Activated naive CD4-positive, alpha-beta T cell treated with anti-CD3 and anti-CD28 coated beads, Interleukin-2, amount 50 U/mL, for 24 hours (primary cell): ENCODE results near the gene PCDH9.

ENCODE experiments used
- H3K27ac Mint-ChIP-seq: one replicate; pipeline ENCODE4 v1.8.0; 2021; ENCODE audit warnings: mild to moderate bottlenecking, mixed read lengths
- H3K27me3 Mint-ChIP-seq: one replicate; pipeline ENCODE4 v1.8.0; 2021; ENCODE audit warnings: mixed read lengths
- H3K36me3 Mint-ChIP-seq: one replicate; pipeline ENCODE4 v1.8.0; 2021; ENCODE audit warnings: mixed read lengths
- H3K4me1 Mint-ChIP-seq: one replicate; pipeline ENCODE4 v1.8.0; 2021; ENCODE audit warnings: mixed read lengths
- H3K4me3 Mint-ChIP-seq: one replicate; pipeline ENCODE4 v1.8.0; 2021; ENCODE audit warnings: mild to moderate bottlenecking, mixed read lengths
- H3K9me3 Mint-ChIP-seq: one replicate; pipeline ENCODE4 v1.8.0; 2021; ENCODE audit warnings: mixed read lengths

PCDH9 gene

DNA sequence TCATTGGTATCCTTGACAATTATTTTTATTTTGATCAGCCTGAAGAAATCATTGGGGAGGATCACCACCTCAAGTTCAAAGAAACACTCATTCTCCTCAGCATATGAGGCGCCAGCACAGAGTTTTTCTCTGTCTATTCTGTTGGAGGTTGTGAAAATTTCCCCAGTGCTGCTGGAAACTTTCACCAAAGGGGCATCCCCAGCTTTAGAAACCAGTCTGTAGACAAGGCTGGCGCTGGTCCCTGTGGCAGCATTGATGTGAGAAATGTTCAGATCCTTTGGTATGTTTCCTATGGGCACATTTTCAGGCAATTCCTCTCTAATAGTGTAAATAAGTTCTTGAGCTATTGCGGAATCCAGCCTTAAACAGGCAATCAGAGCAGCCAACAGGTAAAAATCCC lies 2.1 kb downstream of the PCDH9 start:
- peaks cover 18% of the 10 kb centered on the region for H3K27me3 Mint-ChIP-seq
- H3K4me3 Mint-ChIP-seq: no peak overlapping the region
- no peak overlapping the region for H3K27ac Mint-ChIP-seq

DNA sequence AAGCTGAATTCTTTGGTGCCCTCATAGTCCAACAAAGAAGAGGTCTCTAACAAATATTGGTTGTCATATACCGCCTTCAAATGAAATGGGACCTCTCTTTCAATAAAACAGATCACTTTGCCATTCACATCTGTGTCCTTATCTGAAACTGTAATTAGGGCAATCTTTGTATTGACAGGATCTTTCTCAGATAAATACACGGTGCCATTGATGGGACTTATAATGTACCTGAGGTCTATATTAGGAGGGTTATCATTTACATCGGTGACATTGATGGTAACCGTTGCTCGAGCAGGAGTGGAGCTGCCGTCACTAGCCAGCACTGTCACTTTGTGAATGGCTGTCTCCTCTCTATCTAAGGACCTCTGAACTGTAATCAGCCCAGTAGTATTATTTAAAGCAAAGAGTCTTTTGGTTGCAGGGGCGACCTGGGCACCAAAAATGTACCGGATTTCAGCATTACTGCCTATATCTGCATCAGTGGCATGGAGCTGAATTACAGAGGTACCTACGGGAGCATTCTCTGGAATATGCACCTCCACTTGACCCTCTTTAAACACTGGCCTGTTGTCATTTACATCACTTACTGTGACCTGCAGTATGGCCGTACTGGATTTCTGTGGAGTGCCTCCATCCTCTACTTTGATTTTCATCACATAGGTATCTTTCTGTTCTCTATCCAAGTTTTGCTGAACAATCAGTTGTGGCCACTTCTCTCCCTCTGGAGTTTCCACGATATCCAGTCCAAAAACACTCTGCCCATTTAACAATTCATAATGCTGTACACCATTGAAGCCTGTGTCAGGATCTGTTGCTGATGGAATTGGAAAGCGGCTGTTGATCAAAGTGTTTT lies 2.8 kb downstream of the PCDH9 start:
- Mint-ChIP-seq H3K4me1 (peaks cover 17% of the 10 kb centered on the region), H3K4me3 (no peak overlapping the region), H3K27me3 (peaks cover 16% of the 10 kb centered on the region), H3K9me3 (no peaks in the 10 kb centered on the region), H3K36me3 (no peaks in the 10 kb centered on the region), H3K27ac (no peak overlapping the region)

More for the DNA sequence above, 2.1 kb downstream of the PCDH9 start:
- Mint-ChIP-seq H3K36me3 (no peaks in the 10 kb centered on the region), H3K9me3 (no peaks in the 10 kb centered on the region), H3K4me1 (peaks cover 14% of the 10 kb centered on the region)

DNA sequence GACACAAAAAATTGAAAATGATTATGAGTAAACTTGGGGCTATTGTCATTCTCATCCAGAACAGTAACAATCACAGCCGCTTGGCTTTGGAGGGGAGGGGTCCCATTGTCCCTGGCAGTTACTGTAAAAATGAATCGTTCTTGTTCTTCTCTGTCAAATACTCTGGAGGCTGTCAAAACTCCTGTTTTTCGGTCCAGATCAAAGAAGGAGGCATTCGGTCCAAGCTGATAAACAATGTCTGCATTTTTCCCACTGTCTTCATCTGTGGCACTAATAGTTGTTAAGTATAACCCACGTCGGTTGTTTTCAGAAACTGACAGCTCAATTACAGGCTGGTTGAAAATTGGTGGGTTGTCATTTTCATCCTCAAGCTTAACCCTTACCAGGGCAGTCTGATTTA lies 3.4 kb downstream of the PCDH9 start:
- Mint-ChIP-seq H3K9me3 (no peaks in the 10 kb centered on the region), H3K27me3 (peaks cover 16% of the 10 kb centered on the region), H3K4me1 (peaks cover 17% of the 10 kb centered on the region), H3K27ac (no peak overlapping the region), H3K36me3 (no peaks in the 10 kb centered on the region), H3K4me3 (no peak overlapping the region)

DNA sequence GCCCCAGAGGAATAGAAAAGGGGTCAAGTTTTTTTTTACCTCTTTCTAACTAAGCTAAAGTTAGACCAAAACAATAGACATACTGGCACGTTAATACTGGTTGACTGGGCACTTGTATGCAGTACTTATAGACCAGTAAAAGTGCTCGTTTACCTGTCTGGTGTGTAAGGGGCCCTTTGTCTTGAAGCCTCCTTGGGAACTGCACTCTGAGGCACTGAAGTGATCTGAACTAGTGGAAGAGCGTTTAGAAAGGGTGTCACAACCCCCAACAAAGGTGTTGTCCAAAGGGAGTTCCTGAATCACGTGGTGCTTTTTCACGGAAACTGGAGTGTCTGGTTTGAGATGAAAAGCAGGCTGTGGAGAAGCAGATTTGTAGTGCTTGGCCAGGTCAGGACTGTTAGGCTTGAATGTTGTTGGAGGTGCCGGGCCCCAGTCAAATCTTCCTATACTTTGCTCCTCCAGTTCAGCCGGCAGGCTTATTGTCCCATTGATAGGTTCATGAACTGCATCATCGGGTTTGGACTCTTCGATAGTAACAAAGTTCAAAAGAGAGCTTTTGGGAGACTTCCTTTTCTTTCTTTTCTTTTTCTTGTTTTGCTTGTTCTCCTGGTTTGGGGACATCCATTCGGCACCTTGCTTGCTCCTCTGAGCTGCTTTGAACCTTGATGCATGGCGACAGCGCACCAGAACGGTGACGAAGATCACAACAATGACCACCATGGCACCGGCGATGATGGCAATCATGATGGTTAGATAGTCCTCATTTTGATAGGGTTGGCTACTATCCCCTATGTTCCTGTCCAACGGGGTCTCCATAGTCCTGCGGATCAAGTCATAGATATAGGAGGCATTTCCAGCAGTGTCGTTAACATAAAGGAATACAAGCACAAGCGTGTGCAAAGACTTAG lies 4.6 kb downstream of the PCDH9 start:
- Mint-ChIP-seq H3K27me3 (peaks cover 11% of the 10 kb centered on the region), H3K27ac (no peak overlapping the region), H3K4me1 (peaks cover 11% of the 10 kb centered on the region), H3K9me3 (no peaks in the 10 kb centered on the region), H3K36me3 (no peaks in the 10 kb centered on the region), H3K4me3 (no peak overlapping the region)

DNA sequence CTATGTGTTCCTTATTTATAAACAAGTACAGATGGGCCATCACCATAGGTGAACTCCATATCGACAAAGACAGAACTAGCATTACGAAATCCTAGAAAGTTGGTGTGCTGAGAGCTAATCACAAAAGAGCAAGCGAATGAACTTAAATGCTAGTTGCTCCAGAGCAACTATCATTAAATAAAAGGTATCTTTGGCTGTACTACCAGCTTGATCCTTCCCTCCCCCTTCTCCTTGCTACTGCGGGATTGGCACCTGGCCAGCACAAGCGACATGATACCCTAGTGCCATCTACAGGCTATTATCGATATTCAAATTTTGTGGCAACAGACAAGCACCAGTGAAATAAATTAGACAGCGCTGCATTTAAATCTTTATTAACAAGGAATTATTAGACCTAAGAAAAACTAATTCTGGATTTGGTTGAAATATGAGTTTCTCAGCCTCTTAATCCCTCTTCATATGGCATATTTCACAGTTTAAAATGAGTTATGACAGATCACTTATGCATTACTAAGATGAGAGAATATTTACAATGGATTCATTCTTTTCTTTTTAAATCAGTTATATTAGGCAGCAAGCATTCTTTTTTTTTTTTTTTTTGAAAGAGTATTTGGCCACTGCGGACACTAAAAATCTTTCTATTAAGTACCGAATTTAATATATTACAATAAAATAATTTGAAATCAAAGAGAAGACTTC lies 5.8 kb downstream of the PCDH9 start:
- Mint-ChIP-seq H3K27ac (no peak overlapping the region), H3K4me3 (no peak overlapping the region), H3K36me3 (no peaks in the 10 kb centered on the region)

DNA sequence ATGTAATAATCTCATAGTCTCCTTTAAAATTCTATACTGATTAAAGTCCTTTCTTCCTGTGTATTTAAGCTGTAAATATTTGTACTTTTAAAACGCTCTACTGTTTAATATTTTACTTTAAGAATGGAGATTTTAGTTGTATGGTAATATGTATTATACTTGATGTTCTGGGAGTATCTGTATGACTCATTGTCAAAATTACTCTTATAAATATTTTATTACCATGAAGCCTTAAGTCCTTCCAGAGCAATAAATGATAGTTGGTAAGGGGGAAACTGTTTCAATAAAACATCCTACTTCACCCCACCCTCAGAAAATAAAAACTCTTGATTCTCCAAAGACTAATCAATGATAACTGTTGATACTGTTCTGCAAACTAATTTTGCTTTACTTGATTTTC lies 6.4 kb downstream of the PCDH9 start:
- Mint-ChIP-seq H3K27me3 (peaks cover 11% of the 10 kb centered on the region), H3K4me3 (no peak overlapping the region), H3K9me3 (no peaks in the 10 kb centered on the region), H3K36me3 (no peaks in the 10 kb centered on the region), H3K27ac (no peak overlapping the region), H3K4me1 (peaks cover 11% of the 10 kb centered on the region)

More for the DNA sequence above, 5.8 kb downstream of the PCDH9 start:
- peaks cover 11% of the 10 kb centered on the region for H3K27me3 Mint-ChIP-seq
- peaks cover 11% of the 10 kb centered on the region for H3K4me1 Mint-ChIP-seq
- no peaks in the 10 kb centered on the region for H3K9me3 Mint-ChIP-seq

DNA sequence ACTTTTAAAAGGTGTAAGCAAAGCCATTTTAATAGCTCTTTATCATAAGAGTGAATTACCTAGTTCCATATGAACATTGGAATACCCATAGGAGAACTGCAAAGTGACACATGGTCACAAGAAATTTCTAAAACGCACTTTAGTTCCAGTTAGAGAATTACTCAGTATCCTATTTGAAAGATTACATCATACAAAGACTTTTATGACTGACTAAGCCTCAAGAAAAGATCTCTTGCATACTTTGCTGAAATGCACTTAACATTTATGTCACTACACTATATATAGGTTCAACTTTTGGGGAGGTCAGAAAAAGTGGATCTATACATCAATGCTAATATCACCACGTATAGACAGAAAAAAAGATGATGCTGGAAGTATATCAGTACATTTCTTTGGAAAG lies 7.1 kb downstream of the PCDH9 start:
- Mint-ChIP-seq H3K27me3 (peaks cover 11% of the 10 kb centered on the region), H3K27ac (no peak overlapping the region), H3K36me3 (no peaks in the 10 kb centered on the region), H3K4me3 (no peak overlapping the region), H3K9me3 (no peaks in the 10 kb centered on the region), H3K4me1 (peaks cover 11% of the 10 kb centered on the region)

DNA sequence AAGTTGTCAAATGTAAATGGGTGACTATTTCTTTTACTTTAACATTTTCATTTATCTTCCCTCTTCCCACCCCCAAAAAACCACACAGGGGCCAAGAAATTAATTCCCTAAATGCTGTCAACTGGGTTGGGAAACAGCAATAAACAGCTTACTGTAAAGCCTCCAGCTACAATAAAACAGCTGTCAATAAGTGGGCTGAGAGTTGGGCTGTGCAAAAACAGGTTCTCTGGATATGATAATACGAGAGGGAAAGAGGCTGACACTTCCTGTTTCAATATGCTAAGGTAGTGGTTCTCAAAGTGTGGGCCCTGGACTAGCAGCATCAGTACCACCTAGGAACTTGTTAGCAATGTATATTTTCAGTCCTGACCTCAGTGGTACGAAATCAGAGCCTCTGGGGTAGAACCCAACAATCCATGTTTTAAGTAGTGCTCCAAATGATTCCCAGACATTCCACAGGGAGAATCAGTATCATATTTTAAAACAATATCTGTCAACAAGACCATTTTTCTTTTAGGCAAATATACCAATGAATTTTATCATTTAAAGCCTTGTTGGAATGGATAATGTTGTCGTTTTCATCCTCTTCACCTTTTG lies 8.4 kb downstream of the PCDH9 start:
- H3K4me3 Mint-ChIP-seq: no peak overlapping the region

DNA sequence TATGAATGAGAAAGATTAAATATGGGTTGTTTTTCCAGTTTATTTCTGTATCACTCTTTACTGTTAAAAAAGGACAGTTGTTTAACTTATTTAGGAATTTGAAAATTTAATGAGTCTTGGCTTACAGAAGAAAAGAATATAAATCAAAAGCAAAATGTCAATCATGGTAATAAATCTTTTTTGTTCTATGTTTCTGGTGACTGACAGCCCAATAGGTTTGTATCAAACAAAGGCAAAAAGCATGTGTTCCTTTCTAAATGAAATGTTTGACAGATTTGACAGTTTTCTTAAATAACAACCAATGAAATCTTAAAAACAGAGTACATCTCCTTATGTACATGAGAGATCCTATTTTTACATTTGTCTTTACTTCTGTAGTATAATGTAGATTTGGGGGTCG lies 11.0 kb downstream of the PCDH9 start:
- no peak overlapping the region for H3K4me3 Mint-ChIP-seq
- H3K27me3 Mint-ChIP-seq: no peaks in the 10 kb centered on the region
- no peaks in the 10 kb centered on the region for H3K36me3 Mint-ChIP-seq
- H3K4me1 Mint-ChIP-seq: peaks cover 7% of the 10 kb centered on the region
- H3K9me3 Mint-ChIP-seq: no peaks in the 10 kb centered on the region
- H3K27ac Mint-ChIP-seq: no peak overlapping the region

More for the DNA sequence above, 8.4 kb downstream of the PCDH9 start:
- Mint-ChIP-seq H3K27me3 (peaks cover 5% of the 10 kb centered on the region), H3K9me3 (no peaks in the 10 kb centered on the region), H3K27ac (no peak overlapping the region), H3K36me3 (no peaks in the 10 kb centered on the region), H3K4me1 (peaks cover 11% of the 10 kb centered on the region)

DNA sequence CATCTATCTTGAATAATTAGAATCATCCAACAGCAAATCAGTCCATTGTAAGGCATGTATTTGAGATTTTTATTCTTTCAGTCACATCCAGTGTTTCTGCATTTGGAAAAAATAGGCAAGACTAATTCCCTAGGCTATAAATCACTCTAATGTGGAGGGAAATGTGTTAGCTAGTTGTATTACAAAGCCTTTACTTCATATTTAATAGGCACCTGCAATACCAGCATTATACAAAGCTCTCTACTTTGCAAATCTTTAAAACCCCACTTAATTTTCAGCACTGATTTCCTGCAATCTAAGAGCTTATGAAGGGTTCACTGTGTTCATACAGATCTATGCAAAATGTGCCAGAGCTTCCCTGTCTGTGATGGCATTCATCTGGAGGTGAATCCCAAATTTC lies 12.3 kb downstream of the PCDH9 start:
- peaks cover 1% of the 10 kb centered on the region for H3K4me1 Mint-ChIP-seq
- no peaks in the 10 kb centered on the region for H3K27me3 Mint-ChIP-seq
- H3K27ac Mint-ChIP-seq: no peak overlapping the region
- H3K36me3 Mint-ChIP-seq: no peaks in the 10 kb centered on the region
- H3K4me3 Mint-ChIP-seq: no peak overlapping the region
- no peaks in the 10 kb centered on the region for H3K9me3 Mint-ChIP-seq

DNA sequence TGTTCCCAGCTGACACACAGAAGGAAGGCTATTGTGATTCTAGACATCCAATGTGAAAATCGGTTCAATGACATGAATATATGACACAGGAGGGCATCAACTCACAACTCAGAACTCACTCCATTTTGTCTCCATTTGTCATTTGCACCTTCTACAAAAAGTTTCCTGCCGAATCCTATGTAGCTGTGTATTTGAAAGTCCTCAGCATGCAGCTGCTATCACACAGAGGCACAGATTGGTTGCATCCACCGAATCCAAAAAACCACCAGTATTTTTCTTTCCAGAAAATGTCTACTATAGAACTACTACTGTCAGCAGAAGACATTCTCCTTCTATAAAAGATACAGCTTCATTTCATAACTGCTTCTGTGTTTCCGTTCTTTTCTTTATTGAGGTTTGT lies 13.3 kb downstream of the PCDH9 start:
- Mint-ChIP-seq H3K27ac (no peak overlapping the region), H3K4me1 (no peaks in the 10 kb centered on the region), H3K36me3 (no peaks in the 10 kb centered on the region), H3K27me3 (no peaks in the 10 kb centered on the region), H3K4me3 (no peak overlapping the region), H3K9me3 (no peaks in the 10 kb centered on the region)

DNA sequence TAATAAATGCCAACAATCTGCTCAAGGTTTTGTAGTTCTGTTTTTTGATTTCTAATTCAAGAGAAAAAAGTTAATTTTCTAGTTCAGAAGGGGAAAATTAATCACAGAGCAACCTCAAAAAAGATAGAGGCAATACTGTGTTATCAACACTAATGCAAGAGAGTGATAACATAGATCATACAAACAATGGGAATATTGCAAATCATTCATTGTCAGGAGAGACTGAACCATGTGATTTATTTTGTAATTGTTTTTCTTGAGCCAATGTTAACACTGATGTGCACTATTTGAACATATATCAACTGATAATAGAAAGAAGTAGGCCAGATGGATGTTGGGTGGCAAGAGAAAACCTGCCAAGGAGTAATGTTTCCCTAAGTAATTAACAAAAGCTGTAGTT lies 19.9 kb downstream of the PCDH9 start:
- Mint-ChIP-seq H3K27ac (no peak overlapping the region), H3K27me3 (no peaks in the 10 kb centered on the region), H3K9me3 (no peaks in the 10 kb centered on the region), H3K4me1 (no peaks in the 10 kb centered on the region), H3K36me3 (no peaks in the 10 kb centered on the region), H3K4me3 (no peak overlapping the region)

DNA sequence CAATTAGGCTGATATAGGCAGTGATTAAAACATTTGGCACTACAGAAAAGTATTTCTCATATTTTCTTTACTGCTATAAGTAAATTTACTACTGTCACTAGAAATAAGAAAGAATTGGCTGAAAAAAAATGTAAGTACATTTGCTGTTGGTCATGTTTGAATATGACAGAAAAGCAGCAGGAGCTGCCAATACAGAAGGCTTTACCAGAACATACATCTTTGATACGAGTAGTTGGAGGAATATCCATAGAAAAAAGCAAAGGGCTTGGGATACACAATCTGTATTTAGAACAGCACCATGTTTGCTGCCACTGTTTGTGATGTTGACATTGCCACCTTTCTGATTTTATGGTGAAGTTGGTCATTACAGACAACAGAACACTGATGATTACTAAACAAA lies 21.6 kb downstream of the PCDH9 start:
- Mint-ChIP-seq H3K4me1 (no peaks in the 10 kb centered on the region), H3K27ac (no peak overlapping the region), H3K4me3 (no peak overlapping the region), H3K27me3 (no peaks in the 10 kb centered on the region), H3K9me3 (no peaks in the 10 kb centered on the region), H3K36me3 (no peaks in the 10 kb centered on the region)

DNA sequence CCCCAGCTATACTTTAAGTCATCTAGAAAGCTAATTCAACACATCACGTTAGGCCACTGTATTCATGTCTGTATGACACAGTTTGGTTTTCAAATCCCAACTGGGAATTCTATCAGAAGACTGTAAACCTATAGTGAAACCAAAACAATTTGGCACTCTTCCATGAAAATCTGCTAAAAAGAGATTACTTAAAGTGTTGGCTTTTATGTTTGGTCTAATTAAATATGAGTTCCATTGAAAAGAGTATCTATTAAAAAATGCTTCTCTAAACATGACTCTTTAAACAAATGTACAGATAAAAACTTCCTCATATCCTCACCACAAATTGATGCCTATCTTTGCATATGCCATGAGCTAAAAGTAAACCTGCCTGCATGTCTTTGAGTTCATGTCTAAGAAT lies 25.4 kb downstream of the PCDH9 start:
- Mint-ChIP-seq H3K9me3 (no peaks in the 10 kb centered on the region), H3K36me3 (no peaks in the 10 kb centered on the region), H3K4me3 (no peak overlapping the region), H3K27ac (no peak overlapping the region), H3K4me1 (no peaks in the 10 kb centered on the region), H3K27me3 (no peaks in the 10 kb centered on the region)

DNA sequence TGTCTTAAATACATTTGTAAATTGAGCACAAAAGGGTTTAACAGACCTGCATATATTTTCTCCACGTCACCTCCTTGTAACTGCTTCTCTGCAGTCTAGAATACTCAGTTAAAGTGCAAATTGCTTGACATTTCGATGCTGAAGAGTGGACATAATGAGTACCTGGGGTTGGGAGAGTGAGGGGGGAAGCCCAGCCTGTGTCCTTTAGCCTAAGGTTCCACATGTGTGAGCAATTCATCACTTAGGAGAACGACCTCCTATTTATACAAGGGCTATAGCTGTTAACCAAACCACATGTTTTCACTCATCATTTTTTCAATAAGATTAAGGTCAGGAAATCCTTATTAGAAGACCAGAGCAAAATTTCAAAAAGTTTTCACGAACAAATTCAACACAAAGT lies 29.5 kb downstream of the PCDH9 start:
- Mint-ChIP-seq H3K27ac (no peak overlapping the region), H3K27me3 (no peaks in the 10 kb centered on the region)

More for the DNA sequence above, 29.5 kb downstream of the PCDH9 start:
- H3K4me1 Mint-ChIP-seq: no peaks in the 10 kb centered on the region
- no peaks in the 10 kb centered on the region for H3K36me3 Mint-ChIP-seq
- H3K4me3 Mint-ChIP-seq: no peak overlapping the region
- no peaks in the 10 kb centered on the region for H3K9me3 Mint-ChIP-seq
